Muscle of back (tissue), 11 donors: Measurements from ENCODE around the gene MYH9. TPM values are rescaled to one million over a fixed set of nuclear protein-coding genes. Genes with fewer than 3 reads are reported as not detected.
A peak's percentile ranks its signal among the peaks of the same experiment; 100 is the strongest.
"Not testable (repeated sequence)": the region's sequence is repeated elsewhere in the genome, so short reads cannot be mapped to it uniquely, and the experiment has no call there.

ENCODE experiments used
- DNase-seq, 3 donors: peaks; one replicate each; pipeline versions ENCODE4 v3.0.0 to v3.0.0-alpha.2; 2013
- polyA plus RNA-seq, 10 donors: library from polyadenylated mRNA; unstranded; fragments of 120-200 nt; gene quantifications; one replicate each; pipeline ENCODE4 v1.2.1, GENCODE V29; 2013; ENCODE audit not compliant: insufficient read length in 10 of 10

MYH9 gene
- polyA plus RNA-seq, 10 donors = 89.8 to 154 (median 103) TPM

- no peak for DNase-seq
These were observed 29.5 kb upstream of the MYH9 start for GRCh38 chr22:36417281-36417686.

- no peak for DNase-seq
These were observed 27.8 kb upstream of the MYH9 start for GRCh38 chr22:36415415-36416168.

GRCh38 chr22:36413022-36413775, 25.4 kb upstream of the MYH9 start:
- DNase-seq = no peak

GRCh38 chr22:36411589-36412258, 24.0 kb upstream of the MYH9 start:
- DNase-seq = no peak

- peak; percentile 63 to 92 (median 80) for DNase-seq
These were observed 22.4 kb upstream of the MYH9 start for GRCh38 chr22:36409911-36410756.

GRCh38 chr22:36409554-36409910, 21.8 kb upstream of the MYH9 start:
- DNase-seq = not testable (repeated sequence)

GRCh38 chr22:36409056-36409455, 21.3 kb upstream of the MYH9 start:
- no peak for DNase-seq

- no peak for DNase-seq
These were observed 19.0 kb upstream of the MYH9 start for GRCh38 chr22:36406721-36407120.

GRCh38 chr22:36405671-36406538, 18.1 kb upstream of the MYH9 start:
- DNase-seq = no peak

- DNase-seq = no peak
These were observed 17.5 kb upstream of the MYH9 start for GRCh38 chr22:36405221-36405661.

- DNase-seq = no peak
These were observed 16.7 kb upstream of the MYH9 start for GRCh38 chr22:36404446-36404845.

- DNase-seq = no peak
These were observed 11.7 kb upstream of the MYH9 start for GRCh38 chr22:36399472-36399778.

- DNase-seq = peak in 1 of 3 donors; percentile 71
These were observed 11.1 kb upstream of the MYH9 start for GRCh38 chr22:36398601-36399471.

GRCh38 chr22:36397131-36398093, 9.6 kb upstream of the MYH9 start:
- no peak for DNase-seq

GRCh38 chr22:36395915-36396314, 8.1 kb upstream of the MYH9 start:
- DNase-seq = no peak

GRCh38 chr22:36395055-36395849, 7.5 kb upstream of the MYH9 start:
- DNase-seq = no peak

- no peak for DNase-seq
These were observed 3.9 kb upstream of the MYH9 start for GRCh38 chr22:36391638-36392037.

- DNase-seq = not testable (repeated sequence)
These were observed 1.4 kb upstream of the MYH9 start for GRCh38 chr22:36389122-36389521.
